ENCODE results near the gene CCDC85A. TPM values are rescaled to one million over a fixed set of nuclear protein-coding genes. Genes with fewer than 3 reads are reported as not detected.

The CCDC85A gene
- total RNA-seq, 6 donors from 2014 or later = 11.6 to 41.7 (median 26.1) TPM

GRCh38 chr2:56267415-56267788, 83.6 kb downstream of the CCDC85A start:
- Histone ChIP-seq H3K4me1 (no peaks in the 10 kb centered on the region), H3K27me3 (no peaks in the 10 kb centered on the region), H3K27ac (no peak overlapping the region), H3K4me3 (no peak overlapping the region), H3K9me3 (no peaks in the 10 kb centered on the region), H3K36me3 (no peaks in the 10 kb centered on the region)
- TF ChIP-seq CTCF (IDR thresholded peaks at IDR 0.05) (no peak), POLR2AphosphoS5 (IDR thresholded peaks at IDR 0.05) (no peak), POLR2A (IDR thresholded peaks at IDR 0.05) (no peak), EP300 (IDR thresholded peaks at IDR 0.05) (no peak)
- ATAC-seq (ENCODE audit: low FRiP score in 2 of 2) (no peak), DNase-seq (no peak)
- WGBS, 2 donors = 87 to 92% methylated on average over 3 of the region's 3 CpGs

- Histone ChIP-seq H3K9me3 (no peaks in the 10 kb centered on the region), H3K27me3 (no peaks in the 10 kb centered on the region), H3K27ac (no peak overlapping the region), H3K4me1 (no peaks in the 10 kb centered on the region), H3K36me3 (no peaks in the 10 kb centered on the region), H3K4me3 (no peak overlapping the region)
- DNase-seq (no peak), ATAC-seq (ENCODE audit: low FRiP score in 2 of 2) (no peak)
- no peak for TF ChIP-seq POLR2AphosphoS5 (IDR thresholded peaks at IDR 0.05)
- TF ChIP-seq POLR2A (IDR thresholded peaks at IDR 0.05) = no peak
- TF ChIP-seq CTCF (IDR thresholded peaks at IDR 0.05) = no peak
- TF ChIP-seq EP300 (IDR thresholded peaks at IDR 0.05) = no peak
- 79 to 81% methylated on average over 2 of the region's 2 CpGs for WGBS, 2 donors
Observed at GRCh38 chr2:56268856-56269255, 85.1 kb downstream of the CCDC85A start.

- 83 to 89% methylated on average over 2 of the region's 2 CpGs for WGBS, 2 donors
- H3K27me3 ChIP-seq = no peaks in the 10 kb centered on the region
- no peaks in the 10 kb centered on the region for H3K9me3 ChIP-seq
- DNase-seq = no peak
- no peak overlapping the region for H3K4me3 ChIP-seq
- TF ChIP-seq CTCF (IDR thresholded peaks at IDR 0.05) (no peak), EP300 (IDR thresholded peaks at IDR 0.05) (no peak), POLR2A (IDR thresholded peaks at IDR 0.05) (no peak), POLR2AphosphoS5 (IDR thresholded peaks at IDR 0.05) (no peak)
- H3K4me1 ChIP-seq = no peaks in the 10 kb centered on the region
- H3K36me3 ChIP-seq = no peaks in the 10 kb centered on the region
- ATAC-seq (ENCODE audit: low FRiP score in 2 of 2) = no peak
- no peak overlapping the region for H3K27ac ChIP-seq
Observed at GRCh38 chr2:56271275-56271674, 87.5 kb downstream of the CCDC85A start.

- peaks cover 0 to 8% (median 0%) of the 10 kb centered on the region in 4 donors for H3K9me3 ChIP-seq
- no peaks in the 10 kb centered on the region for H3K27me3 ChIP-seq
- TF ChIP-seq POLR2A (IDR thresholded peaks at IDR 0.05) (no peak), CTCF (IDR thresholded peaks at IDR 0.05) (no peak), EP300 (IDR thresholded peaks at IDR 0.05) (no peak), POLR2AphosphoS5 (IDR thresholded peaks at IDR 0.05) (no peak)
- ATAC-seq (ENCODE audit: low FRiP score in 2 of 2) = no peak
- DNase-seq = no peak
- peaks cover 0 to 4% (median 0%) of the 10 kb centered on the region in 4 donors for H3K4me1 ChIP-seq
- H3K27ac ChIP-seq = no peak overlapping the region
- 96% methylated on average over 5 of the region's 5 CpGs for WGBS, 2 donors
- H3K4me3 ChIP-seq = no peak overlapping the region
- H3K36me3 ChIP-seq = no peaks in the 10 kb centered on the region
Observed at GRCh38 chr2:56285224-56285623, 101.4 kb downstream of the CCDC85A start.

GRCh38 chr2:56286936-56287335, 103.1 kb downstream of the CCDC85A start:
- WGBS, 2 donors = 89 to 91% methylated on average over 2 of the region's 2 CpGs
- Histone ChIP-seq H3K27ac (no peak overlapping the region), H3K9me3 (peaks cover 0 to 8% (median 0%) of the 10 kb centered on the region in 4 donors), H3K36me3 (no peaks in the 10 kb centered on the region), H3K4me3 (no peak overlapping the region), H3K27me3 (no peaks in the 10 kb centered on the region), H3K4me1 (peaks cover 0 to 4% (median 0%) of the 10 kb centered on the region in 4 donors)
- ATAC-seq (ENCODE audit: low FRiP score in 2 of 2) (no peak), DNase-seq (no peak)
- TF ChIP-seq POLR2AphosphoS5 (IDR thresholded peaks at IDR 0.05) (no peak), EP300 (IDR thresholded peaks at IDR 0.05) (no peak), CTCF (IDR thresholded peaks at IDR 0.05) (no peak), POLR2A (IDR thresholded peaks at IDR 0.05) (no peak)
